NCI-H2081 (cell line): ENCODE data around the gene ZNF273.
"Not testable (repeated sequence)": the region's sequence is repeated elsewhere in the genome, so short reads cannot be mapped to it uniquely, and the experiment has no call there.

ENCODE experiments used
- DNase-seq, 2 experiments: peaks; one replicate each; lab custom pipeline; 2025; lab: John Stamatoyannopoulos, UW

ZNF273 gene

GRCh38 chr7:64944667-64945502 lies 41.8 kb downstream of the ZNF273 start:
- not testable (repeated sequence) for DNase-seq

- DNase-seq: no peak
Measured at GRCh38 chr7:64945503-64946175, 42.6 kb downstream of the ZNF273 start.

- DNase-seq: no peak
Measured at GRCh38 chr7:64946772-64947171, 43.7 kb downstream of the ZNF273 start.

DNA sequence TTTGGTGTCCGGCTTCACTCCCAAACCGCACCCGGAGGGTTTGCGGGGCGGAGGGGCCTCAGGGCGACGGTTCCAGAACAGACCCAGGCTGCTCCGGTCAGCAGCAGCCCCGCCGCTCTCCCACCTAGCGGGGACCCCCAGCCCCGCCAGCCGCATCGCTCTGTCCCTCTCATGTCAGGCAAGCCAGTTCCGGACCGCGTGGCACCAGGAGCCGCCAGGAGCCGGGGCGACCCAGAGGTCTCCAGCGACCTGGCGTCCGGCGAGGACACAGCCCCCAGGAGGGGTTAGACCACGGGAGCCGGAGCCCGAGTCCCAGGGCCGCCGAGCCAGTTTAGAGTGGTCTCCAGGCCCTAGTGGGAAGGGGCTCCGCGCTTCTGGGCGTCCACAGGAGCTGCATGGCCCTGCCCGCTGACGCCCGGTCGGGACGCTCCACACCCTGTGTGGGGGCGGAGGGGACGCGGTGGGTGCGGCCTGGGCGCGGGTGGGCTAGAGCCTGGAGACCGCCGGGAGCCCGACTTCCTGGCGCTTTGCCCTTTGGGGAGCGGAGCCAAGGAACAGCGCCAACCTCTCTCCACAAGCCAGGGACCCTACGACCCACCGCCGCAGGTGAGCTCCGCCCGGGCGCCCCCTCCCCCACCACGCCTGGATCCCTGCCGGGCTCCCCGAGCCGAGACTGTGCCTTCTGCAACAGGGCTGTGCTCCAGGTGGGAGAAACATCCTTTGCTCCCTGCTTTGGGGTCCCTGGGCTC lies 44.4 kb downstream of the ZNF273 start:
- no peak for DNase-seq

GRCh38 chr7:64948774-64949173 lies 45.7 kb downstream of the ZNF273 start:
- DNase-seq: not testable (repeated sequence)

GRCh38 chr7:64950673-64951072 lies 47.6 kb downstream of the ZNF273 start:
- not testable (repeated sequence) for DNase-seq

- DNase-seq: peak; percentile 45 to 67
Measured at GRCh38 chr7:64951250-64951848, 48.3 kb downstream of the ZNF273 start.

- peak; percentile 33 to 61 for DNase-seq
Measured at GRCh38 chr7:64959072-64959747, 56.1 kb downstream of the ZNF273 start.

- no peak for DNase-seq
Measured at GRCh38 chr7:64965594-64965993, 62.5 kb downstream of the ZNF273 start.

GRCh38 chr7:64978497-64979203 lies 75.6 kb downstream of the ZNF273 start:
- DNase-seq: no peak
